ENCODE data around the gene ITGBL1.

Gene ITGBL1

DNA sequence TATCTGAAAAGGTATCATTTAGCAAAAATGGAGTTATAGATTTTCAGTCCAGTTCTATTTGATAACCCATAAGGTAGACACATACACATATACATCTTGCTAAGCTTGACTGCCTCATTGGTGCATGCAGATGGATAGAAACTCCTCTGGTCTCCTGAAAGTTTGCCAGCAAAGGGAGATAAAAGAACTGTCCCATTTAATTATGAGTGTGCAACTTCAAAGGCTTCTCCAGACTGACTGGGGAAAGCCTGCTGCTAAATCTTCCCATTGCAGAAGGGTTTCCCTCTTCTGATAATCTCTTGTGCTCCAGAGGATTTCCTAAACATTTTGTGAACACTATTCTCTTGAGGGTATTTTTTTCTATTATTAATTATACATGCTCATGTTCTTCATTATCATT, 131.9 kb downstream of the ITGBL1 start:
- no peak overlapping the region for H3K4me3 ChIP-seq (ENCODE audit: severe bottlenecking)
- TF ChIP-seq, protein P1, sequence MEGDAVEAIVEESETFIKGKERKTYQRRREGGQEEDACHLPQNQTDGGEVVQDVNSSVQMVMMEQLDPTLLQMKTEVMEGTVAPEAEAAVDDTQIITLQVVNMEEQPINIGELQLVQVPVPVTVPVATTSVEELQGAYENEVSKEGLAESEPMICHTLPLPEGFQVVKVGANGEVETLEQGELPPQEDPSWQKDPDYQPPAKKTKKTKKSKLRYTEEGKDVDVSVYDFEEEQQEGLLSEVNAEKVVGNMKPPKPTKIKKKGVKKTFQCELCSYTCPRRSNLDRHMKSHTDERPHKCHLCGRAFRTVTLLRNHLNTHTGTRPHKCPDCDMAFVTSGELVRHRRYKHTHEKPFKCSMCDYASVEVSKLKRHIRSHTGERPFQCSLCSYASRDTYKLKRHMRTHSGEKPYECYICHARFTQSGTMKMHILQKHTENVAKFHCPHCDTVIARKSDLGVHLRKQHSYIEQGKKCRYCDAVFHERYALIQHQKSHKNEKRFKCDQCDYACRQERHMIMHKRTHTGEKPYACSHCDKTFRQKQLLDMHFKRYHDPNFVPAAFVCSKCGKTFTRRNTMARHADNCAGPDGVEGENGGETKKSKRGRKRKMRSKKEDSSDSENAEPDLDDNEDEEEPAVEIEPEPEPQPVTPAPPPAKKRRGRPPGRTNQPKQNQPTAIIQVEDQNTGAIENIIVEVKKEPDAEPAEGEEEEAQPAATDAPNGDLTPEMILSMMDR (IDR thresholded peaks at IDR 0.05; ENCODE audit: poor library complexity, severe bottlenecking) = no peak
- no peaks in the 10 kb centered on the region for H3K9me3 ChIP-seq (ENCODE audit: severe bottlenecking)
- no peak overlapping the region for H3K27ac ChIP-seq (ENCODE audit: poor library complexity, severe bottlenecking)
- no peak for DNase-seq (ENCODE audit: low spot score)
- H3K27me3 ChIP-seq (ENCODE audit: insufficient read depth, poor library complexity, severe bottlenecking) = no peaks in the 10 kb centered on the region
- no peaks in the 10 kb centered on the region for H3K4me1 ChIP-seq (ENCODE audit: insufficient read depth, poor library complexity, severe bottlenecking)
- no peak for ATAC-seq (ENCODE audit: low read depth)
- no peaks in the 10 kb centered on the region for H3K36me3 ChIP-seq (ENCODE audit: low read depth)

DNA sequence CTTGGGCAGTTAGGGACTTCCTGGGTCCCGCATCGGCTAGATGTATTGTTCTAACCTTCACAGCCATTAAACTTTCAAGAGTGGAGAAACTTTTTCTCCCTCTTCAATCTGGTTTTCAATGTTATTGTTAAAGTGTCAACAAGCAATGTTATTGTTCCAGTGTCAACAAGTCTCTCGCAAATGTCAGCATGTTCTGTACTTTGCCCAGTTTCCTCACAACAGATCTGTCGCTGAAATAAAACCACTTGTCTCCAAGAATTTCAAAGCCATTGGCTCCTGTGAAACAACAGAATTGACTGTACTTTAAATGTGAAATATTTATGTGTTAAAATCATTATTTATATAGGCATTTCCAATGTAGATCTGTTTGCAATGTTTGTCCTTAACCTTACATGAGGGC, 138.0 kb downstream of the ITGBL1 start:
- ATAC-seq (ENCODE audit: low read depth) = no peak
- Histone ChIP-seq H3K4me1 (ENCODE audit: insufficient read depth, poor library complexity, severe bottlenecking) (no peaks in the 10 kb centered on the region), H3K9me3 (ENCODE audit: severe bottlenecking) (no peaks in the 10 kb centered on the region), H3K27ac (ENCODE audit: poor library complexity, severe bottlenecking) (no peak overlapping the region), H3K4me3 (ENCODE audit: severe bottlenecking) (no peak overlapping the region), H3K27me3 (ENCODE audit: insufficient read depth, poor library complexity, severe bottlenecking) (no peaks in the 10 kb centered on the region), H3K36me3 (ENCODE audit: low read depth) (no peaks in the 10 kb centered on the region)
- TF ChIP-seq, protein P1 (IDR thresholded peaks at IDR 0.05; ENCODE audit: poor library complexity, severe bottlenecking) = no peak
- DNase-seq (ENCODE audit: low spot score) = no peak

DNA sequence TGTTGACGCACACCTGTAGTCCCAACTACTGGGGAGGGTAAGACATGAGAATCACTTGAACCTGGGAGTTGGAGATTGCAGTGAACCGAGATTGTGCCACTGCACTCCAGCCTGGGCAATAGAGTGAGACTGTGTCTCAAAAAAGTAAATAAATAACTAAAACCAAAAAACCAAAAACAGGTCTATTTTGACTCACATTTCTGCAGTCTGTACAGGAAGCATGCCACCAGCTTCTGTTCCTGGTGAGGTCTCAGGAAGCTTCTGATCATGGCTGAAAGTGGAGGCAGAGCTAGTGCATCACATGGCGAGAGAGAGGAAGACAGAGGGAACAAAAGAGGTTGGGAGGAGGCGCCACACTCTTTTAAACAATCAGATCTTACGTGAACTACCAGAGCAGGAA, 142.5 kb downstream of the ITGBL1 start:
- no peaks in the 10 kb centered on the region for H3K27me3 ChIP-seq (ENCODE audit: insufficient read depth, poor library complexity, severe bottlenecking)
- ATAC-seq (ENCODE audit: low read depth) = no peak
- DNase-seq (ENCODE audit: low spot score) = no peak
- no peaks in the 10 kb centered on the region for H3K36me3 ChIP-seq (ENCODE audit: low read depth)
- H3K9me3 ChIP-seq (ENCODE audit: severe bottlenecking) = no peaks in the 10 kb centered on the region
- H3K4me1 ChIP-seq (ENCODE audit: insufficient read depth, poor library complexity, severe bottlenecking) = no peaks in the 10 kb centered on the region
- TF ChIP-seq, protein P1 (IDR thresholded peaks at IDR 0.05; ENCODE audit: poor library complexity, severe bottlenecking) = no peak
- no peak overlapping the region for H3K4me3 ChIP-seq (ENCODE audit: severe bottlenecking)
- no peak overlapping the region for H3K27ac ChIP-seq (ENCODE audit: poor library complexity, severe bottlenecking)

DNA sequence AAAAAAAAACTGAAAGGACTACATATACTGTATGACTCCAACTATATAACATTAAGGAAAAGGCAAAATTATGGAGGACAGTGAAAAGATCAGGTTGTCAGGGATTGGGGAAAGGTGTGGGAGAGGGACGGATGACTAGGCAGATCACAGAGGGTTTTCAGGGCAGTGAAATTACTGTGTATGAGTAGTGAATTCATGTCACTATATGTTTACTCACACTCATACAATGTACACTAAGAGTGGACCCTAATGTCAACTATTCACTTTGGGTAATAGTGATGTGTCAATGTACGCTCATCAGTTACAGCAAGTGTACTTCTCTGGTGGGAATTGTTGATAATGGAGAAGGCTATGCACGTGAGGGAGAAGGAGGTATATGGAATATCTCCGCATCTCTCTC, 144.3 kb downstream of the ITGBL1 start:
- ATAC-seq (ENCODE audit: low read depth) (no peak), DNase-seq (ENCODE audit: low spot score) (no peak)
- H3K9me3 ChIP-seq (ENCODE audit: severe bottlenecking) = no peaks in the 10 kb centered on the region
- no peak overlapping the region for H3K4me3 ChIP-seq (ENCODE audit: severe bottlenecking)
- H3K4me1 ChIP-seq (ENCODE audit: insufficient read depth, poor library complexity, severe bottlenecking) = no peaks in the 10 kb centered on the region
- no peaks in the 10 kb centered on the region for H3K27me3 ChIP-seq (ENCODE audit: insufficient read depth, poor library complexity, severe bottlenecking)
- no peaks in the 10 kb centered on the region for H3K36me3 ChIP-seq (ENCODE audit: low read depth)
- no peak overlapping the region for H3K27ac ChIP-seq (ENCODE audit: poor library complexity, severe bottlenecking)
- TF ChIP-seq, protein P1 (IDR thresholded peaks at IDR 0.05; ENCODE audit: poor library complexity, severe bottlenecking) = no peak

DNA sequence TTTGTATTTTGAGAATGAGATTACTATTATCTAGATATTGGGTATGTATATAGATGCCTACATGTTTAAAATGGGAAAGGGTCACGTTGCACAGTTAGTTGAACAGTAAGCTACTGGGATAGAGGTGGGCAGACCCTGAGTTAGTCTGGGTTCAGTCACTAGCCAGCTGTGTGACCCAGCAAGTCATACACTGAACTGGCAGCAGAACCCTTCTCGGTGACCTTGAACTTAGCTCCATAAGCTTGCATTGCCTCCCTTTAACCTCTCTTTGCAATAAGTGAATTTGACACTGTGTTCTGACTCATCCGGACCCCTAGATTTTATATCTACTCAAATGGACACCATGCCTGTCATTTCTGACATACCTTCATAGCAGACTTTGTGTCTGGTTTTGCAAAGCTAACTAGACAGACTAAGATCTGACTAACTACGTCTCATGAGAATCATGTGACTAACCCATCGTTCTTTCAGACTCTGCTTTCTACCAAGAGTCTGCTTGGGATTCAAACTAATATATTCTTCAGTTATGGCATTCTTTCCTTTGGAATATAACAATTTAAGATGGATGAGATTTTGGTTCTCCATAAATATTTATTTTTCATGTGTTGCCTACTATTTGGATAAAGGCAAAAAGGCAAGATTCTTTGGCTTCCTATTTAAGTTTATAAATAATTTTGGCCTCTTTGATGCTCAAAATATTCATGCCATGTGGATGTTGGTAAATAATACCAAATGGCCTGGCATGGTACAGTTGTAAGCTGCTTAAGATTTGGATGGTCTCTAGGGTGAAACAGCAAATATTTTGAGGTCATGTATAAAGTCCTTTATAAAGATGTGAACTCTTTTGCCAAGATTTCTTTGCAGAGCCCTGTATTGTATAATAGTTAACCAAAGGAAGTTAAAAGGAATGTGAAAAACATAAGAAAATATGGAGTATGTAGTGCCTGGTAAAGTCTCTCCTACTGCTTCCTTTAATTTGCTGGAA, 159.3 kb downstream of the ITGBL1 start:
- TF ChIP-seq, protein P1 (IDR thresholded peaks at IDR 0.05; ENCODE audit: poor library complexity, severe bottlenecking) = no peak
- no peak overlapping the region for H3K4me3 ChIP-seq (ENCODE audit: severe bottlenecking)
- no peak for DNase-seq (ENCODE audit: low spot score)
- no peaks in the 10 kb centered on the region for H3K9me3 ChIP-seq (ENCODE audit: severe bottlenecking)
- H3K27ac ChIP-seq (ENCODE audit: poor library complexity, severe bottlenecking) = no peak overlapping the region
- H3K27me3 ChIP-seq (ENCODE audit: insufficient read depth, poor library complexity, severe bottlenecking) = no peaks in the 10 kb centered on the region
- no peak for ATAC-seq (ENCODE audit: low read depth)
- no peaks in the 10 kb centered on the region for H3K36me3 ChIP-seq (ENCODE audit: low read depth)
- no peaks in the 10 kb centered on the region for H3K4me1 ChIP-seq (ENCODE audit: insufficient read depth, poor library complexity, severe bottlenecking)
